ENCODE data around the gene PHF5A. TPM values are rescaled to one million over a fixed set of nuclear protein-coding genes. Genes with fewer than 3 reads are reported as not detected.
A peak's percentile ranks its signal among the peaks of the same experiment; 100 is the strongest.

PHF5A gene
- total RNA-seq, 2 donors from 2014 or later, result 39.5 to 55.0 TPM

DNA sequence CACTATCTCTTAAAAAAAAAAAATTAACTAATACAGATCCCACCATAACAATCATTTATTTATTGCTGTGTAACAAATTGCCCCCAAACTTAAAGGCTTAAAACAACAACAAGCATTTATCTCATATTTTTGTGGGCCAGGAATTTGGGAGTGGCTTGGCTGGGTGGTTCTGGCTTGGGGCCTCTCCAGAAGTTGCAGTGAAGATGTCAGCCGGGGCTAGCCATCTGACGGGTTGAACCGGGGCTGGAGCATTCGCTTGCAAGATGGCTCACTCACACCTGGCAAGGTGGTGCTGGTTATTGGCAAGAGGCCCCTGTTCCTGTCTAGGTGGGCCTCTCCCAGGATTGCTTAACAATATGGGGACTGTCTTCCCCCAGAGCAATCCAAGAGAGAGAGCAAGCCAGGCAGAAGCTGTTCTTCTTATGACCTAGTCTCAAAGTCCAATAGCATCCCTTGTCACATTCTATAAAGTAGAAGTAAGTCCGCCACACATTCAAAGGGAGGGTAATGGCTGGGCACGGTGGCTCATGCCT is 29.9 kb upstream of the PHF5A start:
- Histone ChIP-seq H3K4me3 (no peak overlapping the region), H3K27me3 (no peaks in the 10 kb centered on the region), H3K4me1 (no peaks in the 10 kb centered on the region), H3K9me3 (no peaks in the 10 kb centered on the region), H3K36me3 (no peaks in the 10 kb centered on the region), H3K27ac (no peak overlapping the region), H3K9ac (ENCODE audit: low read depth in 2 of 2, low read length in 2 of 2) (no peak overlapping the region)
- no peak for DNase-seq
- intact Hi-C loops (cut with DNase I), result no loop called here
- TF ChIP-seq CTCF (IDR thresholded peaks at IDR 0.05), result no peak

DNA sequence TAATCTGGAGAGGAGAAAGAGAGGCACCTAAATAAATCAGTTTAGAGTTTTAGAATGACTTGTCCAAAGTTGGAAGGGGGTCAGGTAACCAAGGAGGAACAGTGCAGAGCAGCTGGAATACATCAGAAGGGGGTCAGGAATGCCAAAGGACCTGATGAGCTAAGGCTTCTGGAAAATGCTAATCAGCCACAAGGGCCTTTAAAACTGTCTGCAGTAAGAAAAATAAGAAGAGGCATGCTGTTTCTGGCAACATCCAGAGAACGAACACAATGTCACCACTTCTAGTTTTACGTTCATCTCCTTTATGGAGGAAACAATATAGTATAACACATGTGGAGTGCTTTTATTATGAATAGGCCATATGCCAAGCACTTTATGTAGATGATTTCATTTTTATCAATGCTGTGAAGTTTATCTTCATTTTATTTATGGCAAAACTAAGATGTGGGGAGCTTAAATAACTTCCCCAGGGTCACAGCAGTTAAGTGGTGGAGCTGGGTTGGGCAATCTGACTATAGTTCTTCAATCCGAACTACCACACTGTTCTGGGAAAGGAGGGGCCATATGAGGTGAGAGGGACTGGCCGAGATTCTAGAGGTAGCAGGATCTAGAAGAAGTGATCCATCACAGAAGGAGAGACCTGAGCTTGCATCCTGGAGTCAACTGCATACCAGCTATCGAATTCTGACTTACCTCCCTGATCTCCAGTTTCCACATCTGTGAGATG is 23.0 kb upstream of the PHF5A start:
- DNase-seq, result no peak
- no peaks in the 10 kb centered on the region for H3K27me3 ChIP-seq
- no peak for TF ChIP-seq CTCF (IDR thresholded peaks at IDR 0.05)
- no peak overlapping the region for H3K9ac ChIP-seq (ENCODE audit: low read depth in 2 of 2, low read length in 2 of 2)
- intact Hi-C loops (cut with DNase I), result no loop called here
- H3K36me3 ChIP-seq, result no peaks in the 10 kb centered on the region
- no peak overlapping the region for H3K4me3 ChIP-seq
- no peaks in the 10 kb centered on the region for H3K9me3 ChIP-seq
- H3K4me1 ChIP-seq, result no peaks in the 10 kb centered on the region
- no peak overlapping the region for H3K27ac ChIP-seq

- Histone ChIP-seq H3K9me3 (no peaks in the 10 kb centered on the region), H3K27me3 (no peaks in the 10 kb centered on the region), H3K36me3 (no peaks in the 10 kb centered on the region), H3K4me1 (peaks cover 4% of the 10 kb centered on the region), H3K27ac (no peak overlapping the region), H3K4me3 (no peak overlapping the region), H3K9ac (ENCODE audit: low read depth in 2 of 2, low read length in 2 of 2) (no peak overlapping the region)
- TF ChIP-seq CTCF (IDR thresholded peaks at IDR 0.05), result no peak
- intact Hi-C loops (cut with DNase I), result no loop called here
- DNase-seq, result no peak
Measured at GRCh38 chr22:41488596-41489385, 20.3 kb upstream of the PHF5A start.

DNA sequence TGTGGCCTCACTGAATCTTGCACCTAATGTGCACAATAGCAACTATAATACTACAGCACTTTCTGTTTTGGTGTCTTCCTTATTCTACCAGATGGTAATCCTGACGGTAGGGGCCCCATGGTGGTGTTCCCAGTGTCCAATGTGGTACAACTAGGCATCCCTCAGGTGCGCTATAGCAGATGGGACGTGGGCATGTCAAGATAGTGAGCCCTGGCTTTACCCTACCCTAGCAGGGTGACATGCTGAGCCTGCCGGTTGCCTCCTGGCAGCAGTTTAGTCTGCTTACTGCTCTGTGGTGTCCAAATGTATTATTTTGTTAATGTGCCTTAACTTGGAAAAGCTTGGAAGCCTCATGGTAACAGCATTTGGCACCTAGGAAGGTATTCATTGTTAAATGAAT is 19.6 kb upstream of the PHF5A start:
- TF ChIP-seq CTCF (IDR thresholded peaks at IDR 0.05), result no peak
- peaks cover 4% of the 10 kb centered on the region for H3K4me1 ChIP-seq
- no peak overlapping the region for H3K9ac ChIP-seq (ENCODE audit: low read depth in 2 of 2, low read length in 2 of 2)
- H3K27ac ChIP-seq, result no peak overlapping the region
- no peaks in the 10 kb centered on the region for H3K36me3 ChIP-seq
- DNase-seq, result no peak
- intact Hi-C loops (cut with DNase I), result no loop called here
- H3K4me3 ChIP-seq, result no peak overlapping the region
- no peaks in the 10 kb centered on the region for H3K9me3 ChIP-seq
- H3K27me3 ChIP-seq, result no peaks in the 10 kb centered on the region

GRCh38 chr22:41487037-41487935 is 18.8 kb upstream of the PHF5A start:
- Histone ChIP-seq H3K4me1 (peaks cover 4% of the 10 kb centered on the region), H3K36me3 (no peaks in the 10 kb centered on the region), H3K27me3 (no peaks in the 10 kb centered on the region), H3K9ac (ENCODE audit: low read depth in 2 of 2, low read length in 2 of 2) (no peak overlapping the region), H3K27ac (peak overlapping the region; percentile 12), H3K4me3 (no peak overlapping the region), H3K9me3 (no peaks in the 10 kb centered on the region)
- no peak for TF ChIP-seq CTCF (IDR thresholded peaks at IDR 0.05)
- no peak for DNase-seq
- intact Hi-C loops (cut with DNase I), result no loop called here

Measured in colonic mucosa (tissue), 4 donors.